Lung (tissue), 12 donors: ENCODE data around the gene CDH19. TPM values are rescaled to one million over a fixed set of nuclear protein-coding genes. Genes with fewer than 3 reads are reported as not detected.

Experiments used
- ATAC-seq: fragments of 200-7000 bp; cut with Tn5 transposase; one replicate; pipeline ENCODE4 v1.9.1; 2020; ENCODE audit warnings: moderate number of reproducible peaks; ENCODE audit not compliant: insufficient read depth, low FRiP score
- DNase-seq, 3 donors: peaks; one replicate each; pipeline ENCODE4 v3.0.0-alpha.2; 2013 to 2017
- H3K27ac ChIP-seq, 2 donors: one replicate each; pipeline ENCODE4 v1.5.1; 2013; ENCODE audit warnings: mild to moderate bottlenecking in 2 of 2, moderate library complexity in 2 of 2, control low read depth in 1 of 2, inconsistent platforms in 1 of 2, low read depth in 1 of 2, low read length in 1 of 2
- H3K27me3 ChIP-seq, 3 donors: one replicate each; pipeline ENCODE4 v1.5.1; 2013; ENCODE audit warnings: low read length in 2 of 3; ENCODE audit not compliant: control insufficient read depth in 3 of 3, insufficient read depth in 3 of 3
- H3K36me3 ChIP-seq, 4 donors: one replicate each; pipeline ENCODE4 v1.5.1; 2013; ENCODE audit warnings: low read length in 4 of 4, mild to moderate bottlenecking in 1 of 4, moderate library complexity in 1 of 4; ENCODE audit not compliant: control insufficient read depth in 4 of 4, insufficient read depth in 4 of 4
- H3K4me1 ChIP-seq, 5 donors: one replicate each; pipeline ENCODE4 v1.5.1; 2013; ENCODE audit warnings: low read length in 5 of 5, mild to moderate bottlenecking in 2 of 5, moderate library complexity in 1 of 5; ENCODE audit not compliant: control insufficient read depth in 5 of 5, insufficient read depth in 5 of 5
- H3K4me3 ChIP-seq: one replicate; pipeline ENCODE4 v1.5.1; 2013; ENCODE audit warnings: mild to moderate bottlenecking, control low read depth, moderate library complexity
- H3K9ac ChIP-seq, 2 donors: one replicate each; pipeline ENCODE4 v1.5.1; 2013; ENCODE audit warnings: low read length in 2 of 2, control low read depth in 1 of 2; ENCODE audit not compliant: insufficient read depth in 1 of 2
- H3K9me3 ChIP-seq, 4 donors: one replicate each; pipeline ENCODE4 v1.5.1; 2013; ENCODE audit warnings: low read length in 3 of 4, mild to moderate bottlenecking in 1 of 4, moderate library complexity in 1 of 4; ENCODE audit not compliant: control insufficient read depth in 4 of 4, insufficient read depth in 3 of 4
- WGBS, 2 donors: extraction: QIAGEN DNeasy Blood & Tissue Kit; methylation state at CpG; one replicate each; pipeline ENCODE4 v1.1.7; 2013; 5-methylcytosine and 5-hydroxymethylcytosine counted together
- polyA plus RNA-seq, 2 donors: library from polyadenylated mRNA; stranded (reverse); fragments of 200-250 nt; gene quantifications; one replicate each; pipeline ENCODE4 v1.2.1, GENCODE V29; 2013
- total RNA-seq, 2 donors: library from RNA; depleted of rRNA in 1 of 2; stranded (reverse); fragments of >200 nt in 1 of 2; gene quantifications; one replicate each; pipeline ENCODE4 v1.2.1, GENCODE V29; 2014 to 2021
- TF ChIP-seq, protein P1 (sequence below): IDR thresholded peaks from 2 replicates; pipeline ENCODE4 v1.5.1; 2012; ENCODE audit warnings: mild to moderate bottlenecking; ENCODE audit errors: control extremely low read depth, extremely low read depth
- donor health status: control.
- donor health status: control.
- donor health status: Bipolar disorder and iron deficiency.
- donor health status: healthy.
- donor health status: DM: yes; HTN: yes; CAD: no.

CDH19 gene
- total and polyA plus RNA-seq, 4 donors: 0.13 to 1.7 (median 0.95) TPM

DNA sequence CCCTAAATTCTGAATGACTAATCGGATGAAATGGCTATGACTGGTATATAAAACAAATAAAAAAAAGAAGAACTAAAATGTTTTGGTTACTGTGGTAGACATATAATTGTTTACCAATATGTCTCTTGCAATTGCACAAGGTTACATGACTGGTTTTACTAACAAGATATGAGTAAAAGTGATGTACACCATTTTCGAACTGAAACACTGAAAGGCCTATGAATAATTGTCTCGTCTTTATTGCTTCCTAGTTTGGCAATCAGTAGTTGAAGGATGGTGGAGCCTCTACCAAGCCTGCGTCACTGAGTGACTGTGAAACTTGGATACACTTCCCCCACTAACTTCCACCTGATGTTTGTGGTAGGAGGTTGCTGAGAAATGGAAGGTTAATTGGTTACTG lies 16.5 kb downstream of the CDH19 start:
- 79 to 89% methylated on average over 4 of the region's 4 CpGs for WGBS, 2 donors
- TF ChIP-seq, protein P1, sequence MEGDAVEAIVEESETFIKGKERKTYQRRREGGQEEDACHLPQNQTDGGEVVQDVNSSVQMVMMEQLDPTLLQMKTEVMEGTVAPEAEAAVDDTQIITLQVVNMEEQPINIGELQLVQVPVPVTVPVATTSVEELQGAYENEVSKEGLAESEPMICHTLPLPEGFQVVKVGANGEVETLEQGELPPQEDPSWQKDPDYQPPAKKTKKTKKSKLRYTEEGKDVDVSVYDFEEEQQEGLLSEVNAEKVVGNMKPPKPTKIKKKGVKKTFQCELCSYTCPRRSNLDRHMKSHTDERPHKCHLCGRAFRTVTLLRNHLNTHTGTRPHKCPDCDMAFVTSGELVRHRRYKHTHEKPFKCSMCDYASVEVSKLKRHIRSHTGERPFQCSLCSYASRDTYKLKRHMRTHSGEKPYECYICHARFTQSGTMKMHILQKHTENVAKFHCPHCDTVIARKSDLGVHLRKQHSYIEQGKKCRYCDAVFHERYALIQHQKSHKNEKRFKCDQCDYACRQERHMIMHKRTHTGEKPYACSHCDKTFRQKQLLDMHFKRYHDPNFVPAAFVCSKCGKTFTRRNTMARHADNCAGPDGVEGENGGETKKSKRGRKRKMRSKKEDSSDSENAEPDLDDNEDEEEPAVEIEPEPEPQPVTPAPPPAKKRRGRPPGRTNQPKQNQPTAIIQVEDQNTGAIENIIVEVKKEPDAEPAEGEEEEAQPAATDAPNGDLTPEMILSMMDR: no peak
- H3K4me3 ChIP-seq: no peak overlapping the region
- no peak for ATAC-seq
- no peak for DNase-seq
- H3K9ac ChIP-seq: no peak overlapping the region
- H3K27me3 ChIP-seq: no peaks in the 10 kb centered on the region
- H3K27ac ChIP-seq: no peak overlapping the region
- H3K36me3 ChIP-seq: no peaks in the 10 kb centered on the region
- H3K9me3 ChIP-seq: no peaks in the 10 kb centered on the region
- H3K4me1 ChIP-seq: no peaks in the 10 kb centered on the region

DNA sequence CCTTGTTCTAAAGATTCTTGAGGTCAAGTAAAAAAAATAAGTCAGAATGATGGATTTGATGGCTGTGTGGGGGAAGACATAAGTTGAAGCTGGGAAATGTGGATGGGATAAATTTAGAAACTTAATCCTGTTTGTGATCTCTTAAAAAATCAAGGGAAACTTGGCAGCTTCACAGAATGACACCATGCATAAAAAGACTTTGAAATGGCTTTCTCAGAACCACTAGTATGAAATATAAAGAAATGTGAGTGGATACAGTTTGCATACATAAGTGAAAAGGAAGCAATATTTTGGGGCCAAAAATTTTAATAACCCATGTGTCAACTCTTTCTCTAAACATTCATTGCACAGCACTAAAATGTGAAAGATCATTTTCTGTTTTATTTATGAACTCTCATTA lies 21.7 kb downstream of the CDH19 start:
- H3K27me3 ChIP-seq: no peaks in the 10 kb centered on the region
- no peaks in the 10 kb centered on the region for H3K36me3 ChIP-seq
- no peak overlapping the region for H3K4me3 ChIP-seq
- no peak for ATAC-seq
- H3K9me3 ChIP-seq: peaks cover 0 to 3% (median 0%) of the 10 kb centered on the region in 4 donors
- TF ChIP-seq, protein P1: no peak
- DNase-seq: peak in 2 of 3 donors; percentile 3 to 39
- no peak overlapping the region for H3K9ac ChIP-seq
- no peaks in the 10 kb centered on the region for H3K4me1 ChIP-seq
- H3K27ac ChIP-seq: no peak overlapping the region

DNA sequence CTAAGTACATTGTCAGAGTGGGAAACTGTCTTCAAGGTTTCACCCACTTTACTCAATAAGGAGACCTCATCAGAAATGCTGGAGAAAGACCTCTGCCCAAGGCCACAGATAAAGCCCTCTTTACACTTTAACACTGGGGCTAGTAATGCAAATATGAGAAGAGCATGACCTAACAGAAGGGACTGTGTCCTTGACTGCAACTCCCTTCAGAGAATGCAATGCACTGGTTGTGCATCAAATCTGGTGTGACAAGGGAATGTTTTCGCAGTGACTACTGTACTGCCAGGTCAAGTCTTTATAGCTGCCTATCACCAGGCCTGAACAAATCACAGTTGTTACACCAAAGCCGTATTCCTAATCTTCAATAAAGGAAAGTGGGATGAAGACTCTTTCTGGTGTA lies 28.6 kb downstream of the CDH19 start:
- ATAC-seq (no peak), DNase-seq (no peak)
- Histone ChIP-seq H3K4me3 (no peak overlapping the region), H3K27me3 (no peaks in the 10 kb centered on the region), H3K27ac (no peak overlapping the region), H3K4me1 (no peaks in the 10 kb centered on the region), H3K36me3 (no peaks in the 10 kb centered on the region), H3K9ac (no peak overlapping the region), H3K9me3 (no peaks in the 10 kb centered on the region)
- 95 to 98% methylated on average over 2 of the region's 2 CpGs for WGBS, 2 donors
- TF ChIP-seq, protein P1: no peak

DNA sequence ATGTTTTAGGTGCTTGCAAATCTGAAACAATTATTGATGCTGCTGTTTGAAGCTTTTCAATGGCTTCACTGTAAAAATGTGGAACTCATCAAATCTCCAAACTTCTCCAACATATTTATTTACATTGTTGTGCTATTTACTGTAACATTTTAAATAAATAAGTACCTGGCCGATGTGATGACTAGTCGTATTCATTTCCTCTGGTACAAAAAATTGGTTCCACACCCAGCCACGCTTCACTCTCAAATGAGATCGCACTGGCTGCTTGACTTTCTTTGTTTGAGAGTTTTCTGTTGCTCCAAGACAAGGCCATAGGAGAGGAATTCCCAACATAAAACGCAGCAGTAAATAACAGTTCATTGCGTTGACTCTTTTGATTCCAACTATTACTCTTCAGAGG lies 32.0 kb downstream of the CDH19 start:
- TF ChIP-seq, protein P1: no peak
- no peak overlapping the region for H3K9ac ChIP-seq

More for the DNA sequence above, 32.0 kb downstream of the CDH19 start:
- Histone ChIP-seq H3K27ac (no peak overlapping the region), H3K4me3 (no peak overlapping the region), H3K27me3 (no peaks in the 10 kb centered on the region), H3K4me1 (no peaks in the 10 kb centered on the region), H3K9me3 (no peaks in the 10 kb centered on the region), H3K36me3 (no peaks in the 10 kb centered on the region)
- 85 to 90% methylated on average over 6 of the region's 6 CpGs for WGBS, 2 donors
- ATAC-seq: no peak
- DNase-seq: no peak
